Upper lobe of left lung (tissue), 4 donors: ENCODE measurements around the gene ISCA2.

Experiments
- POLR2A ChIP-seq, 4 donors: fragments of 450-650 bp; IDR thresholded peaks; one replicate each; pipeline ENCODE4 v1.5.1; 2016 to 2017; ENCODE audit warnings: antibody characterized with exemption in 4 of 4, mild to moderate bottlenecking in 2 of 4
- TF ChIP-seq, protein P1 (sequence below), 6 experiments: fragments of 450-650 bp in 4 of 6; fragments of 200-600 bp in 2 of 6; sonication (generic) in 2 of 6; IDR thresholded peaks; one replicate each; pipeline ENCODE4 v1.5.1; 2016 to 2019; ENCODE audit warnings: antibody characterized with exemption in 6 of 6

DNA sequence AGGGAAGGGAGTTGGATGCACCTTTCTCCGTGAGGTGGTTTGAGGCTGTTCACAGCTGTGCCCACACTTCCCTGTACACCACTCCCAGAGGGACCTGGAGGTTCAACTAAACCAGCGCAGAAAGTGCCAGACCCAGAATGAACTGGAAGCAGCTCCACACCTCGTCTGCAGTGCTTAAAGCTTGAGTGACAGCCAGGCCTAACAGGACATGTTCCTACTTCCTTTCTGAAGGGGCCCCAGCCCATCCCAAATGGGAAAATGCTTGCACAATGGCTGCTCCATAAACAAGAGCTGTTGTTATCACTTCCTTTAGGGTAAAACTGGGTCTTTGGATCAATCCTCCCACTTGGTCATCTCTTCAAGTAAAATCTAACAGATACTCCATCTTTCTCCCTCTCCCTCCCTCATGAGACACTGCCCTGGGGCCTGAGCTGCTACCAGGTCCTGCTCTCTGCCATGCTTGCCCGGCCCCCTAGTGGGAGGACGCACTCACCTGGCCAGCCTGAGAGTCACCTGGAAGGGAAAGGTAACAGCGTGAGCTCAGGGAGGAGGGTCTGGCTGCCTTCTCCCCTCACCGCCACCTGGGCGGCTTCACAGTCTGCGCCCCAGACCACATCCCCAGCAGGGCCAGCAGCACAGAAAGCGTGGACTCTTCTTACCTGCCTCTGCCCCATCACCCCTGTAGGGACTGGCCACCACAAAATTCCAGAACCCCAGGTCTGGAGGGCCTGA lies 33.5 kb downstream of the ISCA2 start:
- no peak for TF ChIP-seq POLR2A (IDR thresholded peaks at IDR 0.05)
- TF ChIP-seq, protein P1, sequence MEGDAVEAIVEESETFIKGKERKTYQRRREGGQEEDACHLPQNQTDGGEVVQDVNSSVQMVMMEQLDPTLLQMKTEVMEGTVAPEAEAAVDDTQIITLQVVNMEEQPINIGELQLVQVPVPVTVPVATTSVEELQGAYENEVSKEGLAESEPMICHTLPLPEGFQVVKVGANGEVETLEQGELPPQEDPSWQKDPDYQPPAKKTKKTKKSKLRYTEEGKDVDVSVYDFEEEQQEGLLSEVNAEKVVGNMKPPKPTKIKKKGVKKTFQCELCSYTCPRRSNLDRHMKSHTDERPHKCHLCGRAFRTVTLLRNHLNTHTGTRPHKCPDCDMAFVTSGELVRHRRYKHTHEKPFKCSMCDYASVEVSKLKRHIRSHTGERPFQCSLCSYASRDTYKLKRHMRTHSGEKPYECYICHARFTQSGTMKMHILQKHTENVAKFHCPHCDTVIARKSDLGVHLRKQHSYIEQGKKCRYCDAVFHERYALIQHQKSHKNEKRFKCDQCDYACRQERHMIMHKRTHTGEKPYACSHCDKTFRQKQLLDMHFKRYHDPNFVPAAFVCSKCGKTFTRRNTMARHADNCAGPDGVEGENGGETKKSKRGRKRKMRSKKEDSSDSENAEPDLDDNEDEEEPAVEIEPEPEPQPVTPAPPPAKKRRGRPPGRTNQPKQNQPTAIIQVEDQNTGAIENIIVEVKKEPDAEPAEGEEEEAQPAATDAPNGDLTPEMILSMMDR (IDR thresholded peaks at IDR 0.05), result no peak
